HCT116 (cell line): ENCODE measurements around the gene IGF2BP3. TPM values are rescaled to one million over a fixed set of nuclear protein-coding genes. Genes with fewer than 3 reads are reported as not detected.

Experiments used
- ATAC-seq: fragments of 200-7000 bp; cut with Tn5 transposase; 2 replicates; pipeline ENCODE4 v1.9.1; 2020; ENCODE audit warnings: mild to moderate bottlenecking, moderate library complexity
- BruUV-seq: library from RNA; stranded (reverse); fragments of 400-500 nt; replicated peaks from 2 replicates; lab custom pipeline; 2021; lab: Mats Ljungman, UMichigan
- CTCF ChIA-PET: fragments of 300-600 bp; sonication (Branson Sonifier 250); formaldehyde crosslinking; loops from one replicate; lab custom pipeline; 2021; ENCODE audit warnings: antibody characterized with exemption; lab: Charles Lee
- POLR2A ChIA-PET: fragments of 300-600, 350-600 bp; sonication (Branson Sonifier 250); formaldehyde crosslinking; loops from one replicate; lab custom pipeline; 2021; ENCODE audit warnings: antibody characterized with exemption; lab: Charles Lee
- RAD21 ChIA-PET, 2 experiments: fragments of 300-600 bp; sonication (Branson Sonifier 250); formaldehyde crosslinking; loops; one replicate each; lab custom pipeline; 2023; ENCODE audit warnings: low total read pairs in 2 of 2; ENCODE audit not compliant: uncharacterized antibody in 2 of 2, unreplicated experiment in 2 of 2, low non-redundant PET in 1 of 2; lab: Charles Lee
- DNase-seq: peaks from one replicate; pipeline ENCODE4 v3.0.0-alpha.2; 2010; ENCODE audit warnings: low read depth, low spot score
- H2AFZ ChIP-seq: fragments of 200-600 bp; shearing (Covaris generic), sonication (generic); 2 replicates; pipeline ENCODE4 v1.6.1; 2017; ENCODE audit warnings: low read depth, mixed run types, mixed read lengths, antibody characterized with exemption, low read length; ENCODE audit not compliant: poor library complexity, severe bottlenecking
- H3K27ac ChIP-seq: 2 replicates; pipeline ENCODE4 v1.5.1; 2012; ENCODE audit warnings: low read depth, low read length
- H3K27me3 ChIP-seq: fragments of 200-600 bp; sonication (generic); 2 replicates; pipeline ENCODE4 v1.6.1; 2016; ENCODE audit warnings: mixed run types, low read length, mixed read lengths; ENCODE audit not compliant: insufficient read depth
- H3K36me3 ChIP-seq, 2 experiments: fragments of 200-500 bp in 1 of 2; fragments of 200-600 bp in 1 of 2; sonication (Bioruptor generic) in 1 of 2; sonication (generic) in 1 of 2; 2 replicates each; pipeline versions ENCODE4 v1.5.1 to v1.6.1; 2014 to 2016; ENCODE audit warnings: low read length in 2 of 2, inconsistent platforms in 1 of 2, mixed read lengths in 1 of 2, mixed run types in 1 of 2; ENCODE audit not compliant: insufficient read depth in 2 of 2, control insufficient read depth in 1 of 2
- H3K4me1 ChIP-seq, 2 experiments: fragments of 200-600 bp in 1 of 2; sonication (generic) in 1 of 2; 2 replicates each; pipeline versions ENCODE4 v1.5.1 to v1.6.1; 2012 to 2017; ENCODE audit warnings: low read length in 2 of 2, inconsistent platforms in 1 of 2, mild to moderate bottlenecking in 1 of 2, mixed read lengths in 1 of 2, mixed run types in 1 of 2, moderate library complexity in 1 of 2; ENCODE audit not compliant: insufficient read depth in 2 of 2, control insufficient read depth in 1 of 2
- H3K4me2 ChIP-seq: fragments of 200-600 bp; sonication (generic); 2 replicates; pipeline ENCODE4 v1.6.1; 2017; ENCODE audit warnings: mixed run types, low read length, mixed read lengths
- H3K4me3 ChIP-seq, 2 experiments: fragments of 200-600 bp in 1 of 2; sonication (generic) in 1 of 2; replicated peaks in 1 of 2; 2 replicates each; pipeline ENCODE4 v1.5.1; 2011 to 2016; ENCODE audit warnings: low read length in 2 of 2, control low read depth in 1 of 2, low read depth in 1 of 2, mild to moderate bottlenecking in 1 of 2, mixed read lengths in 1 of 2, mixed run types in 1 of 2
- H3K79me2 ChIP-seq: fragments of 200-600 bp; sonication (generic); 2 replicates; pipeline ENCODE4 v1.6.1; 2017; ENCODE audit warnings: mild to moderate bottlenecking, mixed run types, low read length, moderate library complexity, mixed read lengths; ENCODE audit not compliant: insufficient read depth
- H3K9ac ChIP-seq: fragments of 200-600 bp; sonication (generic); 2 replicates; pipeline ENCODE4 v1.6.1; 2016; ENCODE audit warnings: low read length, mixed read lengths
- H3K9me2 ChIP-seq: fragments of 200-600 bp; sonication (generic), shearing (Covaris generic); 2 replicates; pipeline ENCODE4 v1.6.1; 2017; ENCODE audit warnings: mixed run types, mild to moderate bottlenecking, moderate library complexity; ENCODE audit not compliant: insufficient read depth
- H3K9me3 ChIP-seq, 2 experiments: fragments of 200-500 bp in 1 of 2; fragments of 200-600 bp in 1 of 2; sonication (Bioruptor generic) in 1 of 2; sonication (generic) in 1 of 2; 2 replicates each; pipeline ENCODE4 v1.6.1; 2014 to 2017; ENCODE audit warnings: low read length in 2 of 2, mixed read lengths in 2 of 2, inconsistent platforms in 1 of 2, low read depth in 1 of 2, mild to moderate bottlenecking in 1 of 2, mixed run types in 1 of 2, moderate library complexity in 1 of 2; ENCODE audit not compliant: control insufficient read depth in 1 of 2, insufficient read depth in 1 of 2
- H4K20me1 ChIP-seq: fragments of 200-600 bp; sonication (generic), shearing (Covaris generic); 2 replicates; pipeline ENCODE4 v1.6.1; 2017; ENCODE audit warnings: mixed run types, mild to moderate bottlenecking, moderate library complexity; ENCODE audit not compliant: insufficient read depth
- CEBPB ChIP-seq: IDR thresholded peaks from 2 replicates; pipeline ENCODE4 v1.6.1; 2012; ENCODE audit warnings: low read depth
- EZH2 ChIP-seq: fragments of 200-600 bp; sonication (generic); IDR thresholded peaks from 2 replicates; pipeline ENCODE4 v1.6.1; 2017; ENCODE audit warnings: antibody characterized with exemption, mixed run types
- FOSL1 ChIP-seq: IDR thresholded peaks from 2 replicates; pipeline ENCODE4 v1.6.1; 2012; ENCODE audit warnings: low read depth
- JUND ChIP-seq: IDR thresholded peaks from 2 replicates; pipeline ENCODE4 v1.6.1; 2012
- POLR2AphosphoS5 ChIP-seq: IDR thresholded peaks from 2 replicates; pipeline ENCODE4 v1.6.1; 2011; ENCODE audit warnings: mild to moderate bottlenecking, low read depth, low read length, moderate library complexity
- RAD21 ChIP-seq: IDR thresholded peaks from 2 replicates; pipeline ENCODE4 v1.6.1; 2012; ENCODE audit warnings: low read depth, mild to moderate bottlenecking
- SP1 ChIP-seq: IDR thresholded peaks from 2 replicates; pipeline ENCODE4 v1.6.1; 2012; ENCODE audit warnings: low read depth
- YY1 ChIP-seq: IDR thresholded peaks from 2 replicates; pipeline ENCODE4 v1.6.1; 2011; ENCODE audit warnings: low read length, low read depth, moderate library complexity, mild to moderate bottlenecking; ENCODE audit not compliant: insufficient replicate concordance; ENCODE audit errors: extremely low read depth
- intact Hi-C: fragments of 100-400 bp; cut with micrococcal nuclease; formaldehyde crosslinking; loops from 2 replicates; pipeline ENCODE4 v1.10.0; 2022
- total RNA-seq: library from RNA; stranded (reverse); gene quantifications from one replicate; pipeline ENCODE4 v1.2.1, GENCODE V29; 2021; ENCODE audit not compliant: unreplicated experiment
- TF ChIP-seq, protein P1 (sequence below): IDR thresholded peaks from 2 replicates; pipeline ENCODE4 v1.6.1; 2012; ENCODE audit warnings: low read depth

Gene IGF2BP3
- total RNA-seq, 1 experiment from 2014 or later: 79.1 TPM

DNA sequence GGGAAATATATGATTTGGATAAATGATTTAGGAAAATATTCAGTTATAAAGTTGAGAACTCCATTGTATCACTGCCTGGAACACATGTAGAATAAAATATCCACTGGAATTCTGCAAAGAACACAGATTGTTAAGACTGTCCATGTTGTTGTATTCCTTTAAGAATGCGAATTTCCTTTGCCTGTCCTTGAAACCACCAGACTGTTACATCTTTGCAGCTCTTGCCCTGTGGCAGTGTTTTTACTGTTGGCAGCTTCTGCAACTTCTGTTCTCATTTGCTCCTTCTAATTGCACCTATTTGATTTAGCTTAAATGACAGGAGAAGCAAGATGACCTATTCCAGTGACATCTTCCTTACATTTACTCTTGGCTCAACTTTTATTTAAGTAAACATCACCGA is 131.4 kb downstream of the IGF2BP3 start (continued):
- TF ChIP-seq, protein P1, sequence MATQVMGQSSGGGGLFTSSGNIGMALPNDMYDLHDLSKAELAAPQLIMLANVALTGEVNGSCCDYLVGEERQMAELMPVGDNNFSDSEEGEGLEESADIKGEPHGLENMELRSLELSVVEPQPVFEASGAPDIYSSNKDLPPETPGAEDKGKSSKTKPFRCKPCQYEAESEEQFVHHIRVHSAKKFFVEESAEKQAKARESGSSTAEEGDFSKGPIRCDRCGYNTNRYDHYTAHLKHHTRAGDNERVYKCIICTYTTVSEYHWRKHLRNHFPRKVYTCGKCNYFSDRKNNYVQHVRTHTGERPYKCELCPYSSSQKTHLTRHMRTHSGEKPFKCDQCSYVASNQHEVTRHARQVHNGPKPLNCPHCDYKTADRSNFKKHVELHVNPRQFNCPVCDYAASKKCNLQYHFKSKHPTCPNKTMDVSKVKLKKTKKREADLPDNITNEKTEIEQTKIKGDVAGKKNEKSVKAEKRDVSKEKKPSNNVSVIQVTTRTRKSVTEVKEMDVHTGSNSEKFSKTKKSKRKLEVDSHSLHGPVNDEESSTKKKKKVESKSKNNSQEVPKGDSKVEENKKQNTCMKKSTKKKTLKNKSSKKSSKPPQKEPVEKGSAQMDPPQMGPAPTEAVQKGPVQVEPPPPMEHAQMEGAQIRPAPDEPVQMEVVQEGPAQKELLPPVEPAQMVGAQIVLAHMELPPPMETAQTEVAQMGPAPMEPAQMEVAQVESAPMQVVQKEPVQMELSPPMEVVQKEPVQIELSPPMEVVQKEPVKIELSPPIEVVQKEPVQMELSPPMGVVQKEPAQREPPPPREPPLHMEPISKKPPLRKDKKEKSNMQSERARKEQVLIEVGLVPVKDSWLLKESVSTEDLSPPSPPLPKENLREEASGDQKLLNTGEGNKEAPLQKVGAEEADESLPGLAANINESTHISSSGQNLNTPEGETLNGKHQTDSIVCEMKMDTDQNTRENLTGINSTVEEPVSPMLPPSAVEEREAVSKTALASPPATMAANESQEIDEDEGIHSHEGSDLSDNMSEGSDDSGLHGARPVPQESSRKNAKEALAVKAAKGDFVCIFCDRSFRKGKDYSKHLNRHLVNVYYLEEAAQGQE: no peak
- no peak for TF ChIP-seq EZH2
- TF ChIP-seq YY1: no peak
- TF ChIP-seq FOSL1: no peak
- TF ChIP-seq JUND: no peak
- no peak for TF ChIP-seq RAD21
- no peak for TF ChIP-seq SP1
- TF ChIP-seq POLR2AphosphoS5: no peak

DNA sequence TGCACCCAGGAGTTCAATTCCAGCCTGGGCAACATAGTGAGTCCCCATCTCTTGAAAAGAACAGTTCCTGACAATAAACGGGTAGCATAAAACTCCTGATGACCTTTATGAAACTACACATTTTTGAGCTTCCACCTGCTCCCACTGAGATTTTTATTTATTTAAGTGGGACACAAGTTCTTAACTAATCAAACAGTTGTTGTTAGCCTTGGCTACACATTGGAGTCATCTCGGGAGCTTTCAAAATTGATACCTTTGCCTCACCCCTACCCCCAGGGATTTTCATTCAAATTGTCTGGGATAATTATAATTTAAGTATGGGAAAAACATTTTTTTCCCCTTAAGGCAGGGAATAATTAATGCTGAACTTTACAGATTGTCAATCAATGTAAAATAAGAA is 131.9 kb downstream of the IGF2BP3 start:
- intact Hi-C loops: no loop called here
- DNase-seq: no peak
- Histone ChIP-seq H3K9me3 (peaks cover 0 to 8% of the 10 kb centered on the region in 2 experiments; a peak in 1 of 4 replicates), H3K27me3 (no peaks in the 10 kb centered on the region), H3K4me2 (no peak overlapping the region), H3K9me2 (no peaks in the 10 kb centered on the region), H3K27ac (no peak overlapping the region), H4K20me1 (peaks cover 7% of the 10 kb centered on the region; the same call in 1 of the 2 replicates), H3K9ac (no peak overlapping the region), H3K4me1 (peaks cover 36 to 48% of the 10 kb centered on the region in 2 experiments), H3K36me3 (peaks cover 33 to 54% of the 10 kb centered on the region in 2 experiments), H2AFZ (no peak overlapping the region), H3K4me3 (no peak overlapping the region), H3K79me2 (no peaks in the 10 kb centered on the region)
- RAD21 ChIA-PET: no interaction called here
- ATAC-seq: no peak
- BruUV-seq: no TSS peak
- POLR2A ChIA-PET: no interaction called here
- CTCF ChIA-PET: no interaction called here
- TF ChIP-seq CEBPB: no peak
